HepG2 (cell line): Measurements from ENCODE around the gene COL18A1. TPM values are rescaled to one million over a fixed set of nuclear protein-coding genes. Genes with fewer than 3 reads are reported as not detected.

Experiments used
- ATAC-seq: fragments of 200-7000 bp; cut with Tn5 transposase; 3 replicates; pipeline ENCODE4 v1.9.1; 2020; ENCODE audit warnings: mild to moderate bottlenecking, moderate library complexity
- BruUV-seq: library from RNA; stranded (reverse); fragments of 400-500 nt; replicated peaks from 2 replicates; lab custom pipeline; 2021; lab: Mats Ljungman, UMichigan
- CTCF ChIA-PET: fragments of 300-600 bp; formaldehyde crosslinking; extraction: SDS; loops from one replicate; lab custom pipeline; 2021; ENCODE audit warnings: low total read pairs, inconsistent platforms, low intra/inter-chr PET ratio; lab: Yijun Ruan, JAX
- POLR2A ChIA-PET: fragments of 350-600 bp; sonication (Branson Sonifier 250); formaldehyde crosslinking; loops from one replicate; lab custom pipeline; 2020; ENCODE audit warnings: antibody characterized with exemption, inconsistent platforms; lab: Yijun Ruan, JAX
- DNase-seq: peaks from one replicate; pipeline ENCODE4 v3.0.0-alpha.2; 2015; ENCODE audit warnings: low spot score
- FAIRE-seq: peaks from 3 replicates; lab custom pipeline; 2011; peaks lifted over from hg19 to GRCh38; lab: Jason Lieb, UNC
- H2AFZ ChIP-seq: one replicate; pipeline ENCODE4 v1.6.1; 2011; ENCODE audit warnings: low read length, inconsistent platforms
- H3K27ac ChIP-seq: fragments of 300-600 bp; 3 replicates; pipeline ENCODE4 v1.8.0; 2011; ENCODE audit warnings: mixed run types, mild to moderate bottlenecking, mixed read lengths, low read length, inconsistent platforms; ENCODE audit not compliant: insufficient read depth; ENCODE audit errors: extremely low read length
- H3K27me3 ChIP-seq, 2 experiments: fragments of 200-600 bp in 1 of 2; 2 replicates in 1 of 2; 3 replicates in 1 of 2; pipeline versions ENCODE4 v1.6.0 to v1.8.0; 2011; ENCODE audit warnings: low read length in 2 of 2, mild to moderate bottlenecking in 2 of 2, moderate library complexity in 2 of 2, inconsistent platforms in 1 of 2; ENCODE audit not compliant: insufficient read depth in 2 of 2, control insufficient read depth in 1 of 2
- H3K36me3 ChIP-seq, 2 experiments: fragments of 200-600 bp in 1 of 2; replicated peaks in 1 of 2; 2 replicates in 1 of 2; 3 replicates in 1 of 2; pipeline versions ENCODE4 v1.5.1 to v1.8.0; 2011; ENCODE audit warnings: low read length in 2 of 2, inconsistent platforms in 1 of 2; ENCODE audit not compliant: insufficient read depth in 2 of 2, control insufficient read depth in 1 of 2
- H3K4me1 ChIP-seq: 2 replicates; pipeline ENCODE4 v1.5.1; 2012; ENCODE audit warnings: low read length, inconsistent platforms; ENCODE audit not compliant: insufficient read depth
- H3K4me2 ChIP-seq: 2 replicates; pipeline ENCODE4 v1.6.0; 2011; ENCODE audit warnings: low read depth, low read length, inconsistent platforms
- H3K4me3 ChIP-seq, 3 experiments: fragments of 200-600 bp in 1 of 3; sonication (generic), shearing (Covaris generic) in 1 of 3; replicated peaks in 1 of 3; 2 replicates each; pipeline ENCODE4 v1.5.1; 2011 to 2016; ENCODE audit warnings: low read length in 3 of 3, inconsistent platforms in 2 of 3, low read depth in 2 of 3, mild to moderate bottlenecking in 2 of 3, control low read depth in 1 of 3, mixed read lengths in 1 of 3; ENCODE audit not compliant: insufficient read depth in 1 of 3
- H3K79me2 ChIP-seq: one replicate; pipeline ENCODE4 v1.6.1; 2011; ENCODE audit warnings: low read length, inconsistent platforms; ENCODE audit not compliant: insufficient read depth
- H3K9ac ChIP-seq: 2 replicates; pipeline ENCODE4 v1.6.0; 2011; ENCODE audit warnings: mild to moderate bottlenecking, low read depth, low read length, inconsistent platforms; ENCODE audit not compliant: insufficient read depth
- H3K9me3 ChIP-seq: 2 replicates; pipeline ENCODE4 v1.5.1; 2012; ENCODE audit warnings: mild to moderate bottlenecking, low read length
- H4K20me1 ChIP-seq: 2 replicates; pipeline ENCODE4 v1.6.0; 2011; ENCODE audit warnings: inconsistent platforms, mild to moderate bottlenecking, low read length, moderate library complexity; ENCODE audit not compliant: insufficient read depth
- AGO2 ChIP-seq: fragments of 200-400 bp; formaldehyde crosslinking; optimal IDR thresholded peaks from 2 replicates; pipeline ENCODE3; 2017; ENCODE audit warnings: mild to moderate bottlenecking, low read depth, low read length, moderate library complexity
- EZH2 ChIP-seq: conservative IDR thresholded peaks from 2 replicates; pipeline ENCODE4 v1.6.1; 2012; ENCODE audit warnings: mild to moderate bottlenecking, low read depth, low read length, moderate library complexity
- MTA3 ChIP-seq: sonication (generic); formaldehyde crosslinking; IDR thresholded peaks from 2 replicates; pipeline ENCODE4 v1.4.0; 2020; ENCODE audit warnings: missing genetic modification reagents
- PCBP1 ChIP-seq: fragments of 200-400 bp; formaldehyde crosslinking; IDR thresholded peaks from 2 replicates; pipeline ENCODE4 v1.6.1; 2017; ENCODE audit warnings: mild to moderate bottlenecking, low read depth, low read length, borderline replicate concordance
- RBFOX2 ChIP-seq: fragments of 200-400 bp; formaldehyde crosslinking; IDR thresholded peaks from 2 replicates; pipeline ENCODE4 v1.6.1; 2017; ENCODE audit warnings: low read depth, mild to moderate bottlenecking, low read length
- THAP7 ChIP-seq: sonication (generic); formaldehyde crosslinking; IDR thresholded peaks from 2 replicates; pipeline ENCODE4 v1.8.1; 2023; ENCODE audit warnings: mild to moderate bottlenecking, missing genetic modification reagents
- WGBS: methylation state at CpG from one replicate; pipeline ENCODE4 v1.1.6; 2017; ENCODE audit warnings: low lambda C conversion rate; 5-methylcytosine and 5-hydroxymethylcytosine counted together
- in situ Hi-C: cut with HindIII; loops from 2 replicates; pipeline ENCODE4 v1.10.0; 2017; ENCODE audit warnings: low pct_unique_long_range_greater_than_20kb; ENCODE audit not compliant: extremely low pct_ligation_motif_present
- intact Hi-C: fragments of 100-400 bp; cut with micrococcal nuclease; formaldehyde crosslinking; loops from one replicate; pipeline ENCODE4 v1.10.0; 2022; ENCODE audit not compliant: unreplicated experiment
- polyA plus RNA-seq, 8 experiments: library from polyadenylated mRNA; depleted of rRNA in 3 of 8; stranded (reverse) in 7 of 8; unstranded in 1 of 8; fragments of >200 nt; fragmentation: Illumina TruSeq in 4 of 8; extraction: Trizol in 4 of 8; gene quantifications; 2 replicates each; pipeline versions ENCODE4 v1.2.1 to v1.2.3, GENCODE V29; 2011 to 2016; ENCODE audit warnings: low read depth in 4 of 8, missing spikeins in 1 of 8, mixed read lengths in 1 of 8; ENCODE audit not compliant: insufficient read depth in 1 of 8
- total RNA-seq, 5 experiments: library from RNA; depleted of rRNA; stranded (reverse); fragments of >200 nt; fragmentation: Illumina TruSeq; extraction: Trizol; gene quantifications; 2 replicates each; pipeline ENCODE4 v1.2.3, GENCODE V29; 2016; ENCODE audit warnings: low read depth in 1 of 5

COL18A1 gene
- total and polyA plus RNA-seq, 2 of the 13 experiments (the other 11 are each of a cell fraction or from before 2014, with no cell fraction given), result 79.0 to 102 TPM

- no peaks in the 10 kb centered on the region for H3K27me3 ChIP-seq
- peaks cover 20% of the 10 kb centered on the region for H3K4me1 ChIP-seq
- TF ChIP-seq THAP7 (CRISPR knock-in tag) (no peak), AGO2 (peak; percentile 11), EZH2 (no peak), MTA3 (CRISPR knock-in tag) (no peak)
- CTCF ChIA-PET, result no interaction called here
- H3K79me2 ChIP-seq, result peaks cover 26% of the 10 kb centered on the region
- POLR2A ChIA-PET, result interaction anchor here (1.2 kb wide), 1 partner anchor 10 kb away, joined by 3 read pairs; no protein-coding TSS in a partner anchor
- no peak for FAIRE-seq
- 94% methylated on average over 19 of the region's 34 CpGs for WGBS
- intact Hi-C loops, result no loop called here
- H3K9me3 ChIP-seq, result no peaks in the 10 kb centered on the region
- BruUV-seq, result no TSS peak
- H3K4me3 ChIP-seq, result no peak overlapping the region
- DNase-seq, result no peak
- in situ Hi-C loops, result no loop called here
- H3K27ac ChIP-seq, result no peak overlapping the region
- H2AFZ ChIP-seq, result no peak overlapping the region
- H3K36me3 ChIP-seq, result peaks cover 5 to 33% of the 10 kb centered on the region in 2 experiments; a peak in 3 of 5 replicates
- H4K20me1 ChIP-seq, result no peaks in the 10 kb centered on the region
- H3K4me2 ChIP-seq, result no peak overlapping the region
- ATAC-seq, result no peak
- H3K9ac ChIP-seq, result no peak overlapping the region
These were observed 130.5 kb downstream of the COL18A1 start for GRCh38 chr21:45535341-45536081.

GRCh38 chr21:45536301-45537081 lies 131.5 kb downstream of the COL18A1 start:
- intact Hi-C loops (no loop called here), in situ Hi-C loops (no loop called here)
- Histone ChIP-seq H3K4me1 (peaks cover 30% of the 10 kb centered on the region), H3K36me3 (peaks cover 5 to 33% of the 10 kb centered on the region in 2 experiments; a peak in 3 of 5 replicates), H4K20me1 (no peaks in the 10 kb centered on the region), H3K27ac (no peak overlapping the region), H3K79me2 (peaks cover 36% of the 10 kb centered on the region), H3K27me3 (no peaks in the 10 kb centered on the region; a peak in 1 of 5 replicates), H3K9me3 (no peaks in the 10 kb centered on the region), H2AFZ (no peak overlapping the region), H3K4me3 (no peak overlapping the region), H3K4me2 (no peak overlapping the region), H3K9ac (no peak overlapping the region)
- TF ChIP-seq RBFOX2 (0 out of 2 replicates have a peak, but pooled peaks have one; percentile 24), PCBP1 (no peak)
- WGBS, result 96% methylated on average over 19 of the region's 31 CpGs
- no peak for DNase-seq
- FAIRE-seq, result no peak
- no peak for ATAC-seq
- no TSS peak for BruUV-seq
- ChIA-PET CTCF (no interaction called here), POLR2A (interaction anchor here (0.6 to 1.2 kb wide), 2 partner anchors 11 to 79 kb away, joined by 3 read pairs; no protein-coding TSS in a partner anchor)
